ENCODE data around the gene OSBPL8.

DNA sequence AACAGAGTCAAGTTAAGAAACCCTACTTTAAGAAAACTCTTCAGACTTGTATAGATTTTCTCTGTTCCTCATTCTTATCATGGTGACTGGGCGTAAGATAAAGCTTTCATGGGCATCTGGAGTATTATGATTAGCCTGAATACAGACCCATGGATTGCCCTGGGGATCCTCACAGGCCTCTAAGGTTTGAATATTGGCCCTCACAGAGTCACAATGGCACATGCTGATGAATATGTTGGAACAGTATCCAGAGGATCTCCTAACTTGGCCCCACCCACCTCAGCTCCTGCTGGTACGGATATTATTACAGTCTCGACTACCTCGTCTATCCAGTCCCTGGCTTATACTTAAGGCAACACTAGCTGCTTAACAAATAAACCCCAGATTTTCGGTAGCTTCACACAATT, 8.1 kb downstream of the OSBPL8 start:
- no peak for TF ChIP-seq ISL1 (CRISPR knock-in tag; IDR thresholded peaks at IDR 0.05)
- no peak for TF ChIP-seq ZFP3 (CRISPR knock-in tag; IDR thresholded peaks at IDR 0.05)
- TF ChIP-seq GLIS3 (CRISPR knock-in tag; IDR thresholded peaks at IDR 0.05) = no peak
- TF ChIP-seq, protein P1, sequence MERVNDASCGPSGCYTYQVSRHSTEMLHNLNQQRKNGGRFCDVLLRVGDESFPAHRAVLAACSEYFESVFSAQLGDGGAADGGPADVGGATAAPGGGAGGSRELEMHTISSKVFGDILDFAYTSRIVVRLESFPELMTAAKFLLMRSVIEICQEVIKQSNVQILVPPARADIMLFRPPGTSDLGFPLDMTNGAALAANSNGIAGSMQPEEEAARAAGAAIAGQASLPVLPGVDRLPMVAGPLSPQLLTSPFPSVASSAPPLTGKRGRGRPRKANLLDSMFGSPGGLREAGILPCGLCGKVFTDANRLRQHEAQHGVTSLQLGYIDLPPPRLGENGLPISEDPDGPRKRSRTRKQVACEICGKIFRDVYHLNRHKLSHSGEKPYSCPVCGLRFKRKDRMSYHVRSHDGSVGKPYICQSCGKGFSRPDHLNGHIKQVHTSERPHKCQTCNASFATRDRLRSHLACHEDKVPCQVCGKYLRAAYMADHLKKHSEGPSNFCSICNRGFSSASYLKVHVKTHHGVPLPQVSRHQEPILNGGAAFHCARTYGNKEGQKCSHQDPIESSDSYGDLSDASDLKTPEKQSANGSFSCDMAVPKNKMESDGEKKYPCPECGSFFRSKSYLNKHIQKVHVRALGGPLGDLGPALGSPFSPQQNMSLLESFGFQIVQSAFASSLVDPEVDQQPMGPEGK (CRISPR knock-in tag; IDR thresholded peaks at IDR 0.05; ENCODE audit: borderline replicate concordance) = no peak
- TF ChIP-seq ESRRG (CRISPR knock-in tag; IDR thresholded peaks at IDR 0.05) = no peak
- no peak for TF ChIP-seq ZFP30 (CRISPR knock-in tag; IDR thresholded peaks at IDR 0.05)
- no peak for TF ChIP-seq OSR1 (CRISPR knock-in tag; IDR thresholded peaks at IDR 0.05)
